DND-41 (cell line): ENCODE measurements around the gene EEIG1.

Experiments used
- EZH2 ChIP-seq: IDR thresholded peaks from 3 replicates; pipeline ENCODE4 v1.6.1; 2012; ENCODE audit warnings: borderline replicate concordance, low read depth, mild to moderate bottlenecking, moderate library complexity, low read length, inconsistent platforms; ENCODE audit not compliant: severe bottlenecking
- TF ChIP-seq, protein P1 (sequence below): IDR thresholded peaks from 2 replicates; pipeline ENCODE4 v1.5.1; 2012; ENCODE audit warnings: borderline replicate concordance, low read length, moderate library complexity, mild to moderate bottlenecking; ENCODE audit not compliant: poor library complexity, severe bottlenecking; ENCODE audit errors: extremely low read depth

DNA sequence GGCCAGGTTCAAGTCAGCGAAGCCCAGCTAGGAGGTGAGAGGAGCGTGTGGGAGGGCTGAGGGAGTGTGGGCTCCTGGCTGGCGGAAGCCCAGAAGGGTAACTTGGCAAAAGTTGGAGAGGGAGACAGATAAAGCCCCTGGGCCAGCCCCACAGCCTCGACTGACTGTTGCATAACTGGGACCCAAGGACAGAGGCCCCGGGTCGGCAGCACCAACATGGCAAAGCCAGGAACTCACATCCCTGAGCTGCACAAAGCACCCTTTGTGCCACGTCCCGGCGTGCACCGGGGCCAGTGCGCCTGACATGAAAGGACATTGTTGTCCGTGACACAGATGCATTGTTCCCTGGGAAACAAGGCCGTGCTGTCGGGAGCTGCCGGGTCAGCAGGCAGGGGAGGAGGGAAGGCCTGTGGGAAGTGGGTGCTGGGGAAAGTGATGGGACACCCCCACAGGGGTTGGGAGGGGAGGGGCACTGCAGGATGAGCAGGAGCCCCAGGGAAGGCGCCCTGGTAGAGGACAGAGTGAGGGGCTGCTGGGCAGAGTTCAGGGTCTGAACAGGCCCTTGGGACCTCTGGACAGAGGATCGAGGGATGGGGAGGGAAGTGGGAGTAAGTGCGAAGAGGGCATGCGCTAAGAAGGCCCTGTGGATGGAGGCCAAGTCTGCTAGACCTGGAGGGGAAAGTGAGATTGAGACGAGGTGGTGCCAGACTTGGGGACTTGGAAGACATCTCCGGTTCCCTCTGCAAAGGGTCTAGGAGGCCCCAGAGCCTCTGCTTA, 30.1 kb downstream of the EEIG1 start:
- TF ChIP-seq, protein P1, sequence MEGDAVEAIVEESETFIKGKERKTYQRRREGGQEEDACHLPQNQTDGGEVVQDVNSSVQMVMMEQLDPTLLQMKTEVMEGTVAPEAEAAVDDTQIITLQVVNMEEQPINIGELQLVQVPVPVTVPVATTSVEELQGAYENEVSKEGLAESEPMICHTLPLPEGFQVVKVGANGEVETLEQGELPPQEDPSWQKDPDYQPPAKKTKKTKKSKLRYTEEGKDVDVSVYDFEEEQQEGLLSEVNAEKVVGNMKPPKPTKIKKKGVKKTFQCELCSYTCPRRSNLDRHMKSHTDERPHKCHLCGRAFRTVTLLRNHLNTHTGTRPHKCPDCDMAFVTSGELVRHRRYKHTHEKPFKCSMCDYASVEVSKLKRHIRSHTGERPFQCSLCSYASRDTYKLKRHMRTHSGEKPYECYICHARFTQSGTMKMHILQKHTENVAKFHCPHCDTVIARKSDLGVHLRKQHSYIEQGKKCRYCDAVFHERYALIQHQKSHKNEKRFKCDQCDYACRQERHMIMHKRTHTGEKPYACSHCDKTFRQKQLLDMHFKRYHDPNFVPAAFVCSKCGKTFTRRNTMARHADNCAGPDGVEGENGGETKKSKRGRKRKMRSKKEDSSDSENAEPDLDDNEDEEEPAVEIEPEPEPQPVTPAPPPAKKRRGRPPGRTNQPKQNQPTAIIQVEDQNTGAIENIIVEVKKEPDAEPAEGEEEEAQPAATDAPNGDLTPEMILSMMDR: no peak
- no peak for TF ChIP-seq EZH2
